Activated naive CD8-positive, alpha-beta T cell treated with anti-CD3 and anti-CD28 coated beads, Interleukin-2, amount 50 U/mL, for 24 hours (primary cell): ENCODE data around the gene WASHC3.
A peak's percentile ranks its signal among the peaks of the same experiment; 100 is the strongest.
"Not testable (repeated sequence)": the region's sequence is repeated elsewhere in the genome, so short reads cannot be mapped to it uniquely, and the experiment has no call there.

ENCODE experiments used
- ATAC-seq: fragments of 150-1000 bp; cut with Tn5 transposase; one replicate; pipeline ENCODE4 v1.10.0; 2021
- DNase-seq: peaks from one replicate; pipeline ENCODE4 v3.0.0; 2021
- H3K27ac Mint-ChIP-seq: one replicate; pipeline ENCODE4 v1.8.0; 2021; ENCODE audit warnings: mild to moderate bottlenecking, mixed read lengths
- H3K27me3 Mint-ChIP-seq: one replicate; pipeline ENCODE4 v1.8.0; 2021; ENCODE audit warnings: mixed read lengths
- H3K36me3 Mint-ChIP-seq: one replicate; pipeline ENCODE4 v1.8.0; 2021; ENCODE audit warnings: low read depth, mixed read lengths
- H3K4me1 Mint-ChIP-seq: one replicate; pipeline ENCODE4 v1.8.0; 2021; ENCODE audit warnings: mixed read lengths
- H3K4me3 Mint-ChIP-seq: one replicate; pipeline ENCODE4 v1.8.0; 2021; ENCODE audit warnings: mild to moderate bottlenecking, moderate library complexity, mixed read lengths
- H3K9me3 Mint-ChIP-seq: one replicate; pipeline ENCODE4 v1.8.0; 2021; ENCODE audit warnings: mixed read lengths

WASHC3 gene

GRCh38 chr12:102023343-102023930 lies 38.4 kb downstream of the WASHC3 start:
- H3K36me3 Mint-ChIP-seq, result peaks cover 22% of the 10 kb centered on the region

DNA sequence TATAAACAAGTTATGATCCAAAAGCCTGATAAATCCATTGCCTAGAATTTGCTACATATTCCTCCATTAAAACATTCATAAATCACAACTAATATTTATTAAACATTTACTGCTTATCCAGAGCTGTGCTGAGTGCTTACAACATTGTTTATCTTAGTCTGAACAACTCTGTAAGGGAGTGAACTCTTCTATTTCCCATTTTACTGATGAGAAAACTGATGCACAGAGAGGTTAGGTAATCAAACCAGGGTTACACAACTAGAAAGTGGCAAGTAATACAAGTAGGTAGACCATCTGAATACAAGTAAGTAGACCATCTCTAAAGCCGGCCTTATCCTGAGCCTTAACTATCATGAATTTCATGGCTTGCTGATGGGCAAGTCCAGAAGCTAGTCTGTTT lies 39.5 kb downstream of the WASHC3 start:
- ATAC-seq (no peak), DNase-seq (no peak)
- Mint-ChIP-seq H3K4me3 (no peak overlapping the region), H3K4me1 (no peaks in the 10 kb centered on the region), H3K36me3 (peaks cover 29% of the 10 kb centered on the region), H3K27me3 (no peaks in the 10 kb centered on the region), H3K9me3 (no peaks in the 10 kb centered on the region), H3K27ac (no peak overlapping the region)

More at GRCh38 chr12:102023343-102023930, 38.4 kb downstream of the WASHC3 start:
- ATAC-seq (no peak), DNase-seq (no peak)
- Mint-ChIP-seq H3K27ac (no peak overlapping the region), H3K9me3 (no peaks in the 10 kb centered on the region), H3K4me3 (no peak overlapping the region), H3K27me3 (no peaks in the 10 kb centered on the region), H3K4me1 (no peaks in the 10 kb centered on the region)

GRCh38 chr12:102021540-102022246 lies 40.1 kb downstream of the WASHC3 start:
- ATAC-seq, result no peak
- Mint-ChIP-seq H3K4me3 (no peak overlapping the region), H3K27me3 (no peaks in the 10 kb centered on the region)

DNA sequence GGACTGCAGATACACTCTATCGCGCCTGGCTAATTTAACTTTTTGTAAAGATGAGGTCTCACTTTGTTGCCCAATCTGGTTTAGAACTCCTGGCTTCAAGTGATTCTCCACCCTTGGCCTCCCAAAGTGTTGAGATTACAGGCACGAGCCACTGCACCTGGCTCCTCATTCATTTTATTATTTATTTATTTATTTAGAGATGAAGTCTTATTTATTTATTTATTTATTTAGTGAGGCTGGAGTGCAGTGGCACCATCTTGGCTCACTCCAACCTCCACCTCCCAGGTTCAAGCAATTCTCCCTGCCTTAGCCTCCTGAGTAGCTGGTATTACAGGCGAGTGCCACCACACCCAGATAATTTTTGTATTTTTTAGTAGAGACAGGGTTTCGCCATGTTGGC lies 43.2 kb downstream of the WASHC3 start:
- peaks cover 24% of the 10 kb centered on the region for H3K36me3 Mint-ChIP-seq
- not testable (repeated sequence) for H3K9me3 Mint-ChIP-seq, H3K4me1 Mint-ChIP-seq, H3K27ac Mint-ChIP-seq, H3K27me3 Mint-ChIP-seq, DNase-seq, ATAC-seq, H3K4me3 Mint-ChIP-seq

More at GRCh38 chr12:102021540-102022246, 40.1 kb downstream of the WASHC3 start:
- Mint-ChIP-seq H3K9me3 (no peaks in the 10 kb centered on the region), H3K36me3 (peaks cover 29% of the 10 kb centered on the region), H3K27ac (no peak overlapping the region), H3K4me1 (no peaks in the 10 kb centered on the region)
- DNase-seq, result no peak

- no peaks in the 10 kb centered on the region for H3K27me3 Mint-ChIP-seq
- H3K9me3 Mint-ChIP-seq, result no peaks in the 10 kb centered on the region
- ATAC-seq (no peak), DNase-seq (no peak)
- H3K4me3 Mint-ChIP-seq, result no peak overlapping the region
- H3K4me1 Mint-ChIP-seq, result no peaks in the 10 kb centered on the region
- no peak overlapping the region for H3K27ac Mint-ChIP-seq
- peaks cover 33% of the 10 kb centered on the region for H3K36me3 Mint-ChIP-seq
Measured at GRCh38 chr12:102016472-102016871, 45.3 kb downstream of the WASHC3 start.

GRCh38 chr12:102010265-102010994 lies 51.4 kb downstream of the WASHC3 start:
- no peak overlapping the region for H3K4me3 Mint-ChIP-seq
- peaks cover 17% of the 10 kb centered on the region for H3K36me3 Mint-ChIP-seq
- H3K4me1 Mint-ChIP-seq, result peaks cover 6% of the 10 kb centered on the region
- ATAC-seq (peak; percentile 57), DNase-seq (no peak)
- H3K9me3 Mint-ChIP-seq, result no peaks in the 10 kb centered on the region
- H3K27ac Mint-ChIP-seq, result no peak overlapping the region
- H3K27me3 Mint-ChIP-seq, result no peaks in the 10 kb centered on the region

DNA sequence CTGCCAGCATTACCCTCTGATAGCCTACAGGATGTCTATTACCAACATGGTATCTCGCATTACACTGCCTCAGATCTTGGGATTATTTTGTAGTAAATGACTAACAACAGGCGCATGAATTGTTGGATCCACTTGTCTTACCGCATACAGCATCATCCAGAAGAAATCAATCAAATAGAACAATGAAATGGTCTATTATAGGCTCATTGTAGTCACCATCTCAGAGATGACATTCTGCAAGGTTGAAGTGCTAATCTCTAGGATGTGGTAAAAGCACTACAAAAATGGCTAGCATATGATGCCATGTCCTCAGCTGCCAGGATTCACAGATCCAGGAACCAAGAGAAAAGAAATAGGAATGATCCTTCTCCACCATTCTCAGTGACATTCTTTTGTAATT lies 52.0 kb downstream of the WASHC3 start:
- H3K27me3 Mint-ChIP-seq, result no peaks in the 10 kb centered on the region
- no peak overlapping the region for H3K27ac Mint-ChIP-seq
- H3K9me3 Mint-ChIP-seq, result no peaks in the 10 kb centered on the region
- peaks cover 16% of the 10 kb centered on the region for H3K36me3 Mint-ChIP-seq
- H3K4me1 Mint-ChIP-seq, result peaks cover 6% of the 10 kb centered on the region
- no peak for DNase-seq
- no peak for ATAC-seq
- H3K4me3 Mint-ChIP-seq, result no peak overlapping the region

DNA sequence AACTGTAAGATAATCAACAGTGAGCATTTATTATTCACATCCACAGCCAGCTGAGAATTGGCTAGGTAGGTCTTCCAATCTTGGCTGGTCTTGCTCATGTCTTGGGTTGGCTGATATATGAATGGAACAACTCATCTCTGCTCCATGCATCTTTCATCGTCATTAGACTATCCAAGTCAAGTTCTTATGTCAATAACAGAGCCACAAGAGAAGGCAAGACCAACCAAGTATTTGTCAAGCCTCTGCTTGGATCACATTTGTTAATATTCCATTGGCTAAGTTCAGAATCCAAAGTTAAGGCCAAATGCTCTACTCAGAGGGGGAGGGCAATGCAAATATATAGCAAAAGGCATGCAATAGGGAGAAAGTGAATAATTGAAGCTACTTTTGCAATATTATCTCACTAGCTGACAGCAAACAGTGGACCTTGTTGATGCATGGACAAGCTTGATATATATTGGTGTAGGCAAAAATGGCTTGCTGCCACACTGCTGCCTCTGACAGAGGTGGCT lies 53.1 kb downstream of the WASHC3 start:
- H3K9me3 Mint-ChIP-seq, result no peaks in the 10 kb centered on the region
- no peak overlapping the region for H3K27ac Mint-ChIP-seq
- peaks cover 6% of the 10 kb centered on the region for H3K4me1 Mint-ChIP-seq
- no peak overlapping the region for H3K4me3 Mint-ChIP-seq
- H3K36me3 Mint-ChIP-seq, result peaks cover 15% of the 10 kb centered on the region
- ATAC-seq, result no peak
- H3K27me3 Mint-ChIP-seq, result no peaks in the 10 kb centered on the region
- no peak for DNase-seq

GRCh38 chr12:102005256-102005655 lies 56.5 kb downstream of the WASHC3 start:
- H3K27ac Mint-ChIP-seq, result no peak overlapping the region
- peaks cover 7% of the 10 kb centered on the region for H3K27me3 Mint-ChIP-seq
- peaks cover 3% of the 10 kb centered on the region for H3K36me3 Mint-ChIP-seq
- no peak overlapping the region for H3K4me3 Mint-ChIP-seq
- H3K4me1 Mint-ChIP-seq, result peaks cover 3% of the 10 kb centered on the region
- no peak for DNase-seq
- H3K9me3 Mint-ChIP-seq, result no peaks in the 10 kb centered on the region
- no peak for ATAC-seq

DNA sequence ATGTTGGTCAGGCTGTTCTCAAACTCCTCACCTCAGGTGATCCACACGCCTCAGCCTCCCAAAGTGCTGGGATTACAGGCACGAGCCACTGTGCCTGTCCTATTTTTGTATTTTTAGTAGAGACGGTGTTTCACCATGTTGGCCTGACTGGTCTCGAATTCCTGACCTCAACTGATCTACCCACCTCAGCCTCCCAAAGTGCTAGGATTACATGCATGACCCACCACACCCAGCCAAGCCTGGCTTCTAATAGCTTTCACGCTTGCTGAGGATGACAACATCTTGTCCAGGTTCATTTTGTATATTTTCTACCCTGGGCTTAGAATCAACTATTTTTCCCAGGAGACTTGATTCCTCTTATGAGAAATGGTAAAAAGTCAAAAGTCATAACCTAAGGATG lies 64.7 kb downstream of the WASHC3 start:
- H3K36me3 Mint-ChIP-seq, result no peaks in the 10 kb centered on the region

DNA sequence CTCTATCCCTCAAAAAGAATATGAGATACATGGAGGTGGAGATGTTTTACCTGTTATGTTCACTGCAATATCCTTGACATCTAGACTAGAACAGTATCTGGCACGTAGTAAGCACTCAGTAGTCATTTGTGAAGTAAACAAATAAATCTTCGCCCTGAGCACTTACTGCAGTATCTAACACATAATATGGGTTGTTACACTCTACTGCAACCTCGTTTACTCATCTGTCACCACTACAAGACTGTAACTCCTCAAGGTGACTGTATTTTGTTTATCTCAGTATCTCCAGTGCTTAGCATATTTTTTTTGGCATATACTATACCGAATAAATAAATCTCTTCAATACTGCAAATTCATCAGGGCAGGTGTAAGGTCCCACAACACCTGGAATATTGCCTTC lies 66.1 kb downstream of the WASHC3 start:
- Mint-ChIP-seq H3K4me1 (no peaks in the 10 kb centered on the region), H3K27me3 (peaks cover 13% of the 10 kb centered on the region), H3K27ac (no peak overlapping the region), H3K36me3 (no peaks in the 10 kb centered on the region), H3K4me3 (no peak overlapping the region), H3K9me3 (no peaks in the 10 kb centered on the region)
- no peak for ATAC-seq
- DNase-seq, result no peak

More for the DNA sequence above, 64.7 kb downstream of the WASHC3 start:
- DNase-seq, result no peak
- no peaks in the 10 kb centered on the region for H3K9me3 Mint-ChIP-seq
- ATAC-seq, result no peak
- no peak overlapping the region for H3K4me3 Mint-ChIP-seq
- peaks cover 12% of the 10 kb centered on the region for H3K27me3 Mint-ChIP-seq
- H3K27ac Mint-ChIP-seq, result no peak overlapping the region
- no peaks in the 10 kb centered on the region for H3K4me1 Mint-ChIP-seq

- Mint-ChIP-seq H3K4me3 (no peak overlapping the region), H3K27ac (no peak overlapping the region), H3K36me3 (no peaks in the 10 kb centered on the region), H3K9me3 (no peaks in the 10 kb centered on the region), H3K4me1 (no peaks in the 10 kb centered on the region), H3K27me3 (peaks cover 11% of the 10 kb centered on the region)
- ATAC-seq (no peak), DNase-seq (no peak)
Measured at GRCh38 chr12:101992091-101992490, 69.7 kb downstream of the WASHC3 start.

GRCh38 chr12:101982307-101982706 lies 79.5 kb downstream of the WASHC3 start:
- no peak for DNase-seq
- Mint-ChIP-seq H3K27me3 (peaks cover 5% of the 10 kb centered on the region), H3K36me3 (no peaks in the 10 kb centered on the region), H3K9me3 (no peaks in the 10 kb centered on the region), H3K27ac (no peak overlapping the region), H3K4me3 (no peak overlapping the region), H3K4me1 (no peaks in the 10 kb centered on the region)
- no peak for ATAC-seq

DNA sequence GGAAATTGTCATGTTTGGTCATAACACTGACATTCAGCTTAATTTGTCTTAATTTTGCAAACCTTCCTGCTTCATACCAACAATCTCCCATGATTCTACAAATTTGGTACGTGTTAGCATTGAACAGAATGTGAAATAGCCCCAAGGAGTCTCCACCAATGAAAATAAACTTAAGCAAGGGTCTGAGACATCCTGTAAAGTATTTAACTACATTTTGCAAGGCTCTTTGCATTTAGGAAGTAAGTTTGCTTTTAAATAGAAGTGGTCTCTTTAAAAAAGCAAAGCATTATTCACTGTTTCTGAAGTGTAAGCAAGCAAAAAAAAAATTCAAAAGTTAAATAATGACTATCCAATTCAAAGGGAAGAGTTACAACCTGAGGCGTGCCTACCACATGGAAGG lies 79.9 kb downstream of the WASHC3 start:
- DNase-seq (no peak), ATAC-seq (no peak)
- H3K9me3 Mint-ChIP-seq, result no peaks in the 10 kb centered on the region
- H3K4me1 Mint-ChIP-seq, result no peaks in the 10 kb centered on the region
- H3K4me3 Mint-ChIP-seq, result no peak overlapping the region
- peaks cover 5% of the 10 kb centered on the region for H3K27me3 Mint-ChIP-seq
- no peak overlapping the region for H3K27ac Mint-ChIP-seq
- H3K36me3 Mint-ChIP-seq, result no peaks in the 10 kb centered on the region

DNA sequence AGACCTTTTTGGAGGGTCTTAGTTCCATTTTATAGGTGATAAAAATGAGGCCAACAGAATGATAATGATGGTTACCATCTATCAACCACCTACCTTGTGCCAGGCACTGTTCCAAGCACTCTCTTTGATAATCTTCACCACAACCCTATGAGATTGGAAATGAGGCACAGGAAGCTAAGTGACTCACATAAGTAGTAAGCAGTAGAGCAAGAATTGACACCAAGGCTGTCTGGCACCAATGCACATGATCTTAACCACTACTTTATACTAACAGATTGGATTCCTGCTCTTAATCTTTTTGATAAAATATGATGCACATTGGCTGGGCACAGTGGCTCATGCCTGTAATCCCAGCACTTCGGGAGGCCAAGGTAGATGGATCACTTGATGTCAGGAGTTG lies 93.0 kb downstream of the WASHC3 start:
- Mint-ChIP-seq H3K27ac (no peak overlapping the region), H3K36me3 (no peaks in the 10 kb centered on the region), H3K27me3 (peaks cover 1% of the 10 kb centered on the region), H3K4me1 (peaks cover 9% of the 10 kb centered on the region), H3K4me3 (no peak overlapping the region), H3K9me3 (no peaks in the 10 kb centered on the region)
- ATAC-seq (peak; percentile 46), DNase-seq (no peak)
